ENCODE measurements around the gene DNAAF5. TPM values are rescaled to one million over a fixed set of nuclear protein-coding genes. Genes with fewer than 3 reads are reported as not detected.

DNAAF5 gene
- polyA plus RNA-seq, 2 donors = 7.8 to 14.6 TPM

GRCh38 chr7:832167-832967 lies 105.9 kb downstream of the DNAAF5 start, which contains the start of gene SUN1:
Gene SUN1 (plus strand): TSS chr7:832476. CDS start chr7:832525, 49 bp downstream.
- Histone ChIP-seq H3K27ac (ENCODE audit: low read depth in 2 of 2, low read length in 1 of 2) (peak within 1 kb of the TSS; percentile 92 to 99), H3K4me1 (ENCODE audit: control insufficient read depth in 2 of 2, insufficient read depth in 2 of 2, low read length in 1 of 2) (peaks cover 13 to 34% of the 10 kb centered on the region in 2 donors), H3K4me3 (ENCODE audit: low read depth in 1 of 2, low read length in 2 of 2) (peak within 1 kb of the TSS in 1 of 2 donors; percentile 29), H3K27me3 (ENCODE audit: control insufficient read depth in 1 of 2, insufficient read depth in 2 of 2, low read length in 2 of 2) (no peaks in the 10 kb centered on the region), H3K36me3 (ENCODE audit: control insufficient read depth in 2 of 2, insufficient read depth in 2 of 2, low read length in 1 of 2) (peaks cover 0 to 4% of the 10 kb centered on the region in 2 donors), H3K9me3 (ENCODE audit: control insufficient read depth in 2 of 2, insufficient read depth in 1 of 2, low read depth in 1 of 2, low read length in 1 of 2) (no peaks in the 10 kb centered on the region)
- WGBS, 2 donors = 32 to 43% methylated on average over 24 of the region's 24 CpGs

- H3K4me3 ChIP-seq (ENCODE audit: low read depth in 1 of 2, low read length in 2 of 2) = no peak overlapping the region
- H3K4me1 ChIP-seq (ENCODE audit: control insufficient read depth in 2 of 2, insufficient read depth in 2 of 2, low read length in 1 of 2) = peaks cover 13 to 34% of the 10 kb centered on the region in 2 donors
- H3K36me3 ChIP-seq (ENCODE audit: control insufficient read depth in 2 of 2, insufficient read depth in 2 of 2, low read length in 1 of 2) = peaks cover 0 to 4% of the 10 kb centered on the region in 2 donors
- 64 to 73% methylated on average over 15 of the region's 15 CpGs for WGBS, 2 donors
- H3K9me3 ChIP-seq (ENCODE audit: control insufficient read depth in 2 of 2, insufficient read depth in 1 of 2, low read depth in 1 of 2, low read length in 1 of 2) = no peaks in the 10 kb centered on the region
- no peaks in the 10 kb centered on the region for H3K27me3 ChIP-seq (ENCODE audit: control insufficient read depth in 1 of 2, insufficient read depth in 2 of 2, low read length in 2 of 2)
- peak overlapping the region; percentile 92 to 99 for H3K27ac ChIP-seq (ENCODE audit: low read depth in 2 of 2, low read length in 1 of 2)
These were observed 106.5 kb downstream of the DNAAF5 start for GRCh38 chr7:832968-833424.

- H3K4me3 ChIP-seq (ENCODE audit: low read depth in 1 of 2, low read length in 2 of 2) = no peak overlapping the region
- H3K27ac ChIP-seq (ENCODE audit: low read depth in 2 of 2, low read length in 1 of 2) = peak overlapping the region; percentile 41 to 99
- peaks cover 13 to 33% of the 10 kb centered on the region in 2 donors for H3K4me1 ChIP-seq (ENCODE audit: control insufficient read depth in 2 of 2, insufficient read depth in 2 of 2, low read length in 1 of 2)
- H3K27me3 ChIP-seq (ENCODE audit: control insufficient read depth in 1 of 2, insufficient read depth in 2 of 2, low read length in 2 of 2) = no peaks in the 10 kb centered on the region
- H3K9me3 ChIP-seq (ENCODE audit: control insufficient read depth in 2 of 2, insufficient read depth in 1 of 2, low read depth in 1 of 2, low read length in 1 of 2) = no peaks in the 10 kb centered on the region
- peaks cover 0 to 9% of the 10 kb centered on the region in 2 donors for H3K36me3 ChIP-seq (ENCODE audit: control insufficient read depth in 2 of 2, insufficient read depth in 2 of 2, low read length in 1 of 2)
- WGBS, 2 donors = 75 to 82% methylated on average over 8 of the region's 8 CpGs
These were observed 107.2 kb downstream of the DNAAF5 start for GRCh38 chr7:833601-834258.

- H3K4me3 ChIP-seq (ENCODE audit: low read depth in 1 of 2, low read length in 2 of 2) = no peak overlapping the region
- 91 to 93% methylated on average over 12 of the region's 12 CpGs for WGBS, 2 donors
- peak overlapping the region; percentile 23 to 81 for H3K27ac ChIP-seq (ENCODE audit: low read depth in 2 of 2, low read length in 1 of 2)
- peaks cover 13 to 31% of the 10 kb centered on the region in 2 donors for H3K4me1 ChIP-seq (ENCODE audit: control insufficient read depth in 2 of 2, insufficient read depth in 2 of 2, low read length in 1 of 2)
- H3K27me3 ChIP-seq (ENCODE audit: control insufficient read depth in 1 of 2, insufficient read depth in 2 of 2, low read length in 2 of 2) = no peaks in the 10 kb centered on the region
- peaks cover 0 to 14% of the 10 kb centered on the region in 2 donors for H3K36me3 ChIP-seq (ENCODE audit: control insufficient read depth in 2 of 2, insufficient read depth in 2 of 2, low read length in 1 of 2)
- no peaks in the 10 kb centered on the region for H3K9me3 ChIP-seq (ENCODE audit: control insufficient read depth in 2 of 2, insufficient read depth in 1 of 2, low read depth in 1 of 2, low read length in 1 of 2)
These were observed 107.8 kb downstream of the DNAAF5 start for GRCh38 chr7:834277-834676.

DNA sequence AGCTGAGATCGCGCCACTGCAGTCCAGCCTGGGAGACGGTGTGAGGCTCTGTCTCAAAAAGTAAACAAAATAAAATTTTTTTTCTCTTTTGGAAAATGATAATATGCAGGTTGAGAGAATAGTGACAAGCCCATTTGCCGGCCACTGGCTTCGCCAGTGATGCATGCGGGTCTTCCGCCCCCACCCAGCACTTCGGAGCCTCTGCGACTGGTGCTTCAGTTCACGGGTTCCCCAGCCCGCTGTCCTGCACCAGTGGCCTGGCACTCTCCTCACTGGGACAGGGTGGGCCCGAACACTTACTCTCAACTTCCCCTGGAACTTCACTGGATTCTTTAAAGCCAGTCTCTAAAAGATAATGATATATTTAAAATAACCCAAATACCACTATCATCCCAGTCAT lies 108.5 kb downstream of the DNAAF5 start:
- H3K4me1 ChIP-seq (ENCODE audit: control insufficient read depth in 2 of 2, insufficient read depth in 2 of 2, low read length in 1 of 2) = peaks cover 13 to 30% of the 10 kb centered on the region in 2 donors
- peak overlapping the region in 1 of 2 donors; percentile 71 for H3K27ac ChIP-seq (ENCODE audit: low read depth in 2 of 2, low read length in 1 of 2)
- H3K36me3 ChIP-seq (ENCODE audit: control insufficient read depth in 2 of 2, insufficient read depth in 2 of 2, low read length in 1 of 2) = peaks cover 0 to 16% of the 10 kb centered on the region in 2 donors

DNA sequence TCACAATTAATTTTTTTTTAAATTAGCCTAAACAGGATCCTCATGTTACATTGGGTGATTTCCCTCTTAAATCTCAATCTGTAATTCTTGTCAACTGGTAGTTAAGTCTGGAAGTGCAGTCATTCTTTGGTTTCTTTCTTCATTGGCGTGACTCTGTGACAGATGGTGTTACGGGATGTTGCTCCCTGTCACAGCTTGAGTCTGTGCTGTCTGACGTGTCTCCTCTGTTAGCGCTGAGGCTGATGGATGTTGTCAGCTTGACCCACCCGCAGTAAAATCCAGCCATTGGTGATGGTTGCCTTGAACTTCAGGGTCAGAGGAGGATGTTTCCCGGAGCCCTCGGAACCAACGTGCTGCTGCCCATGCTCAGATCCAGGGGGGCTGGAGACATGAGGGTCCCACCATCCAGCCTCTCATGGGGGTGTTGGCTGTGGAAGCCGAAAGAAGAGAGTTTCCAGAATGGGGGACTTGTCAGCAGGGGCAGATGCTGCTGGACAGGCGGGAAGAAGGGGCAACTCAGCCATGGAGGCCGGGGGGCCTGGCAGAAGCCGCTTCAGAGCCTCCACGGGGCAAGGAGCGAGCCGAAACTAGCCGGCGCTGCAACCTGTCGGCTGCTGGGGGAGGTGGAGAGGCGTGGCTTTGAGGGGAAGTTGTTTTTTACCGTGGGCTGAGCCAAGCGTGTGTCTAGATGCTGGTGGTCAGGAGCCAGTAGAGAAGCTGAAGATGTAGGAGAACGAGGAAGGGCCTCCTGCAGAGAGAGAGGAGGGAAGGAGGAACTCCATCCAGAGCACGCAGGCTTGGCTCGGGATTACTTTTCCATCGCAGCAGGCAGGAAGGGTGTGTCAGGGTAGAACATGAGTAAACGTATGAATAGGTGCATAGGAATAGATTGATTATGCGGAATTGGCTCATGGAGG lies 109.2 kb downstream of the DNAAF5 start:
- H3K27me3 ChIP-seq (ENCODE audit: control insufficient read depth in 1 of 2, insufficient read depth in 2 of 2, low read length in 2 of 2) = no peaks in the 10 kb centered on the region
- H3K36me3 ChIP-seq (ENCODE audit: control insufficient read depth in 2 of 2, insufficient read depth in 2 of 2, low read length in 1 of 2) = peaks cover 0 to 19% of the 10 kb centered on the region in 2 donors
- H3K4me3 ChIP-seq (ENCODE audit: low read depth in 1 of 2, low read length in 2 of 2) = no peak overlapping the region
- WGBS, 2 donors = 50 to 65% methylated on average over 27 of the region's 27 CpGs
- H3K4me1 ChIP-seq (ENCODE audit: control insufficient read depth in 2 of 2, insufficient read depth in 2 of 2, low read length in 1 of 2) = peaks cover 8 to 25% of the 10 kb centered on the region in 2 donors
- H3K27ac ChIP-seq (ENCODE audit: low read depth in 2 of 2, low read length in 1 of 2) = peak overlapping the region; percentile 93 to 96
- no peaks in the 10 kb centered on the region for H3K9me3 ChIP-seq (ENCODE audit: control insufficient read depth in 2 of 2, insufficient read depth in 1 of 2, low read depth in 1 of 2, low read length in 1 of 2)

More for the DNA sequence above, 108.5 kb downstream of the DNAAF5 start:
- Histone ChIP-seq H3K4me3 (ENCODE audit: low read depth in 1 of 2, low read length in 2 of 2) (no peak overlapping the region), H3K27me3 (ENCODE audit: control insufficient read depth in 1 of 2, insufficient read depth in 2 of 2, low read length in 2 of 2) (no peaks in the 10 kb centered on the region), H3K9me3 (ENCODE audit: control insufficient read depth in 2 of 2, insufficient read depth in 1 of 2, low read depth in 1 of 2, low read length in 1 of 2) (no peaks in the 10 kb centered on the region)
- WGBS, 2 donors = 90% methylated on average over 12 of the region's 12 CpGs

Other genes with a start within 250 kb of the DNAAF5 start
- gene PDGFA, start 206.9 kb upstream of the DNAAF5 start, polyA plus RNA-seq = 1 to 10 TPM; 5.5 to 6.1 TPM
- gene PRKAR1B, start 582 bp downstream of the DNAAF5 start, polyA plus RNA-seq = 10 to 100 TPM; 10.4 to 10.9 TPM
- gene SUN1, start 105.8 kb downstream of the DNAAF5 start, polyA plus RNA-seq = 10 to 100 TPM; 54.7 to 91.6 TPM
- gene GET4, start 149.9 kb downstream of the DNAAF5 start, polyA plus RNA-seq = 10 to 100 TPM; 43.2 to 44.5 TPM
- gene ADAP1, start 228.0 kb downstream of the DNAAF5 start, polyA plus RNA-seq = 10 to 100 TPM in 1 of 2 donors, 1 to 10 TPM in 1; 5.8 to 25.7 TPM
- gene COX19, start 248.8 kb downstream of the DNAAF5 start, polyA plus RNA-seq = 1 to 10 TPM; 4.1 to 5.5 TPM

Measured in esophagus (tissue), 2 donors.